COLO829 (cell line): Measurements from ENCODE around the gene ZNF771.
A peak's percentile ranks its signal among the peaks of the same experiment; 100 is the strongest.

ENCODE experiments used
- DNase-seq: peaks from one replicate; pipeline ENCODE4 v3.0.0; 2012; ENCODE audit warnings: low spot score

ZNF771 gene

GRCh38 chr16:30398661-30399434 lies 8.6 kb upstream of the ZNF771 start:
- no peak for DNase-seq

GRCh38 chr16:30399435-30400186 lies 7.8 kb upstream of the ZNF771 start:
- no peak for DNase-seq

DNA sequence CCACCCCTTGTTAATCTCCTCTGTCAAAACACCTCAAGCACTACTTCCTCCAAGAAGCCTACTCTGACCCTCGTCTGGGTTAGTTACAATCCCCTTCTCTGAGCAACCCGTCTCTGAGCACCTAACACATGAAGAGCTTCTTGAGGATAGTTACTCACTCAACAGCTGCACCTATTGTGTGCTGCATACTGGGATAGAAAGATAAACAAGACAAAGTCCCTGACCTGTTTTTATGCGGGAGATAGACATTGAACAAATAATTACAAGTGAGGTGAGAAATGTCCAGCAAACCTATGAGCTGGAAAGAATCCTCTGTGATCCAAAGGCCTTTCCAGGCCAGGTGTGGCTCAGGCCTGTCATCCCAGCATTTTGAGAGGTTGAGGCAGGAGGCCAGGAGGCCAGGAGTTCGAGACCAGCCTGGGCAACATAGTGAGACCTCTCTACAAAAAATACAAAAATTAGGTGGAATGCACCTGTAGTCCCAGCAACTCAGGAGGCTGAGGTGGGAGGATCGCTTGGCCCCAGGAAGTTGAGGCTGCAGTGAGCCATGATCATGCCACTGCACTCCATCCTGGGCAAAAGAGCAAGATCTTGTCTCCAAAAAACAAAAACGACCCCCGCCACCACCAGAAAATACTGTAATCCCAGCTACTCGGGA lies 5.5 kb upstream of the ZNF771 start:
- DNase-seq = no peak

DNA sequence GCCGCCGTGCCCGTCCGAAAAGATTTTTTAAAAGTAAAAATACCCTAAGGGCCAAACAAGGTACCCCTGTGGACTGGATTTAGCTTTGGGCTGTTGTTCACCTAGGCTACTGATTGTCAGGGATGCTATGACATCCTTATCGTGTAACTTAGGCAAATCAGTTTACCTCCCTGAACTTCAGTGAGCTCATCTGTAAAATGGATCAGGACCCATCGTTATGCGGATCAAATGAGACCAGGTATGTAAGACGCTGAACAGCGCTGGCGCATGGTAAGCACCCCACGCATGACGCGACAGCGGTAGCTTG lies 658 bp upstream of the ZNF771 start:
- no peak for DNase-seq

DNA sequence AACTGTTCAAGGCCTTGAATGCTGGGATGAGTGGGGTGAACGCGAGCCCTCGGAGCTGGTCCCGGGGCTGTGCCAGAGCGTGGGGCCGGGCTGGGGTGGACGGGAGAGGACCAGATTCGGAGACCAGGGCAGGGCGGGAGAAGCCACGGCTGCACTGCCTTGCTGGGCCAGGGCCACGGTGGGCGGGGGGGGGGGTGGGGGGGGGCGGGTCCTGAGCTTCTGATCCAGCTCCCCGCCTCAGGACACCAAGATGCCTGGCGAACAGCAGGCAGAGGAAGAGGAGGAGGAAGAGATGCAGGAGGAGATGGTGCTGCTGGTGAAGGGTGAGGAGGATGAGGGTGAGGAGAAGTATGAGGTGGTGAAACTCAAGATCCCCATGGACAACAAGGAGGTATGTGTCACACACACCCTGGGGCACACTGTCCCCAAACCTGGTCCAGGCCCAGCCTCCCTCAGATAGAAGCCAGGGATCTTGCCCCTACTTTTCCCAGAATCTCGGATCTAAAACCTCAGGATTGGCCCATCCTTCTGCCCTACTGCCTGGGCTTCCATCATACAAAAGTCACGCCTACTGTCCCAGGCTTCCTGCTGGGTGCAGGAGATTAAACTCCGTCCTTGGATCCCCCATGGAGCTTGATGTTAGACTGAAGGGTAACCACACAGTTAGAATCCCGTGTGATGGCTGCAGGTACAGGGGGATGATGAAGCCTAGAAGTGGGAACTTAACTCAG lies 563 bp downstream of the ZNF771 start:
- DNase-seq = no peak

GRCh38 chr16:30409125-30410060 lies 2.0 kb downstream of the ZNF771 start:
- DNase-seq = peak; percentile 69

- no peak for DNase-seq
These were observed 5.9 kb downstream of the ZNF771 start for GRCh38 chr16:30413112-30413806.

DNA sequence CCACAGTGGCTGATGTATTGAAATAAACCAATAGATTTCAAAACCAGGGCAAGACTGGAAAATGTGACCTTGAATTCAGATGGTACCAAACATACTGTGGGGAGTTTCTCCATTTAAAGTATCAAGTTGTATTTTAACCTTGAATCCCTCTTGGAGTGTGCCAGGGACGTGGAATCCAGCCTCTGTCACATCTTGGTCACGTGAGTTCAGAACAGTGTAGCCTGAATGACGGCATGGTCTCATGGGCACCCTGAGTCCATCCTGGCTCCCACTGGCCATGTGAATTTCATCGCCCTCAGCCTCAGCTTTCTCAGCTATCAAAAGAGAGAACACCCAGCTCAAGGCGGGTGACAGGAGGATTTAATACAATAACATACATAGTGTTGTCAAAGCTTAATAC lies 6.8 kb downstream of the ZNF771 start:
- DNase-seq = no peak

DNA sequence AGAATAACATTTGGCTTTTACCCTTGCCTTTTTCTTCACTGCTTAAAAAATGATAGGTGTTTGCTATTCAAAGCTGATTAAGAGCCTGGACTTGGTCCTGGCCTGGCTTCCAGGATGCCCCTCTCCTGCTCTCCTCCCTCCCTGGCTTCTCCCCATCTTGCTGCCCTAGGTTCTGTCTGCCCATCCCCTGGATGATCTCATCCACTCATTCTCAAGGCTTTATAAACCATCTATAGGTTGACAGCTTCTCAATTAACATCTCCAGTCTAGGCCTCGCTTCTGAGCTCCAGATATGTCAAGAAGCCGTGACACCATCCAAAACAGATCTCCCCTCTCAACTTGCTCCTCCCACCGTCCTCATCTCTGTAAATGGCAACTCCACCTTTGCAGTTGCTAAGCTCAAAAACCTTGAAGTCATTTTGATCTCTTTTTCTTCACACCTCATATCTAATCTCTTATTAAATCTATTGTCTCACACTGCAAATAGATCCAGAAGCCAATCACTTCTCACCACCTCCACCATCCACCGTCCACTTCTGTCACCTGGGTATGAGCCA lies 8.7 kb downstream of the ZNF771 start:
- DNase-seq = no peak

DNA sequence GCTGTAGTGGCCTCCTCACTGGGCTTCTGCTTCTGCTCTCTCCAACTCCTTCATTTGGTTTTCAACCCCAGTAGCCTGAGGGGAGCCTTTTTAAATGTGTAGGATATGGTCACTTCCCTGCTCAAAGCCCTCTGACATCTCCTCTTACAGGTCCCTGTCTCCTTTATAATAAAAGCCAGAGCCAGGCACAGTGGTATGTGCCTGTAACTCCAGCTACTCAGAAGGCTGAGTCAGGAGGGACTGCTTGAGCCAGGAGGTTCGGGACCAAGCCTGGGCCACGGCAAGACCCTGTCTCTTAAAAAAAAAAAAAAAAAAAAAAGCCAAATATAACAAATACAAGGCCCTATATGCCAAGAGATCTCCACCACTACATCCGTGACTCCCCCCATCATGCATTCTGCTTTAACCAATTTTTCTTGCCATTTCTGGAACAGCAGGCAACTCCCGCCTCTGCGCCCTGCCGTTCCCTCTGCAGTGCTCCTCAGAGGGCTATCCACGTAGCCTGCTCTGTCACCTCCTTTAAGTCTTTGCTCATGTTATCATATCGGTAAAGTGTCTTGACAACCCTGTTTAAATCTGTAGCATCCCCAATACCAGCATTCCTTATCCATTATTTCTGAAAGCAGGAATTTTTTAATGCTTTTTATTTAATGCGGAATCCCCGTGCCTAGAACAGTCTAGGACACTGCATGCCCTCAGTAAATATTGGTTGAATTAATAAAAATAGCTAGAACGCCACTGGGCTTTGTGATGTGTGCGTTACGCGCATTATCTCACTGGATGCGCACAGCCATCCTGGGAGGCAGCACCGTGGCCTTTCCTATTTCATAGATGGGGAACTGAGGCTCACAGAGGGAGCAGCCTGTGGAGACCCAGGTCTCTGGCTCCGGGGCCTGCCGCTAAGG lies 9.5 kb downstream of the ZNF771 start:
- DNase-seq = no peak

DNA sequence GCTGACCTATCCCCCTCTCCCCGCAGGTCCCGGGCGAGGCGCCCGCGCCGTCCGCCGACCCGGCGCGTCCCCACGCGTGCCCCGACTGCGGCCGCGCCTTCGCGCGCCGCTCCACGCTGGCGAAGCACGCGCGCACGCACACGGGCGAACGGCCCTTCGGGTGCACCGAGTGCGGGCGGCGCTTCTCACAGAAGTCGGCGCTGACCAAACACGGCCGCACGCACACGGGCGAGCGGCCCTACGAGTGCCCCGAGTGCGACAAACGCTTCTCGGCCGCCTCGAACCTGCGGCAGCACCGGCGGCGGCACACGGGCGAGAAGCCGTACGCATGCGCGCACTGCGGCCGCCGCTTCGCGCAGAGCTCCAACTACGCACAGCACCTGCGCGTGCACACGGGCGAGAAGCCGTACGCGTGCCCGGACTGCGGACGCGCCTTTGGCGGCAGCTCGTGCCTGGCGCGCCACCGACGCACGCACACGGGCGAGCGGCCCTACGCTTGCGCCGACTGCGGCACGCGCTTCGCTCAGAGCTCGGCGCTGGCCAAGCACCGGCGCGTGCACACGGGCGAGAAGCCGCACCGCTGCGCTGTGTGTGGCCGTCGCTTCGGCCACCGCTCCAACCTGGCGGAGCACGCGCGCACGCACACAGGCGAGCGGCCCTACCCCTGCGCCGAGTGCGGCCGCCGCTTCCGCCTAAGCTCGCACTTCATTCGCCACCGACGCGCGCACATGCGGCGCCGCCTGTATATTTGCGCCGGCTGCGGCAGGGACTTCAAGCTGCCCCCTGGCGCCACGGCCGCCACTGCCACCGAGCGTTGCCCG lies 10.3 kb downstream of the ZNF771 start:
- DNase-seq = peak; percentile 76

- no peak for DNase-seq
These were observed 11.2 kb downstream of the ZNF771 start for GRCh38 chr16:30418350-30419181.

GRCh38 chr16:30421010-30421409 lies 13.6 kb downstream of the ZNF771 start:
- DNase-seq = no peak

DNA sequence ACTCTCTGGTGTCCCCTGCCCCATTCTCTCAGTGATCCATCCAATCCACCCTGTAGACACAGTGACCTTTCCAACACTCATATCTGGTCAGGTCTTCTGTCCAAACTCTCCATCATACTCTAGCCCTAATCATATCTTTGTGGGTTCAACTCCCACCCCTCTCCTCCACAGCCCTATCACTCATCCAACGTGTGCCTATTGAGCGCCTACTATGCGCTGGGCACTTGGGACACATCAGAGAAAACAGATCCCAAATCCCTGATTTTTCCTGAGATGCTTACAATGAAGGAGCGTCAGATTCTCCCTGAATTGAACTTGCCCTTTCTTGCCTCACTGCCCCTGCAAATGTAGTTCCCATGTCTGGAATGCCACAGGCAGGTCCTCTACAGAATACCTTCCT lies 20.6 kb downstream of the ZNF771 start:
- DNase-seq = no peak

GRCh38 chr16:30429418-30429677 lies 21.9 kb downstream of the ZNF771 start:
- DNase-seq = no peak

GRCh38 chr16:30429678-30430427 lies 22.4 kb downstream of the ZNF771 start, which contains the start of gene DCTPP1:
Gene DCTPP1, minus strand, starts transcription at chr16:30430030. Its CDS starts 50 bp downstream, at chr16:30429980.
- DNase-seq = peak; percentile 95

DNA sequence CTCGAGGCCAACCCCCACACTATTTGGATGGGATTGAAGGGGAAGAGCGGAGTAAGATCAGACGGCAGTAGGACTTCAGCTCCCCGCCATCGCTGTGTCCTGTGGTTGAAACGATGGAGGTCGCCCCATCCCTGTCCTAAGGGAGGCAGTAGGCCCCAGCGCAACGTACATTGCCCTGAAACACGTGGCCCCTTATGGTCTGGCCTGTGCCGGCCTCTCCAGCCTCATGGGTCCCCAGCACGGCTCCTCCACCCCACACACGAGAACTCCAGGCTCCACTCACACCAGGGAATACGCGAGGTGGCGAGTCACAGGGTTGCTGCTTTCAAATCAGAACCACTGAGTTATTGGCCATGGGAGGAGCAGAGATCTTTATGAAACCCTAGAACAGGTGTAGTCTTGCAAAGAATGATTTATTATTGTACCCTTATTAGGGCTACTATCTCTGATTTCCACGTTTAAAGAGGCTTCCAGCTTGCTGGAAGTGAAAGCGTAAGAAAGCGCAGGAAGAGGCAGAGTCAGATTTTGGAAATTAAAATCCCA lies 23.1 kb downstream of the ZNF771 start:
- no peak for DNase-seq
